GM19455 (cell line): ENCODE data around the gene CHRNB2.

Experiments
- ATAC-seq: cut with Tn5 transposase; IDR thresholded peaks from one replicate; pipeline ENCODE4 v1.9.1; 2021; ENCODE audit not compliant: unreplicated experiment

The CHRNB2 gene

DNA sequence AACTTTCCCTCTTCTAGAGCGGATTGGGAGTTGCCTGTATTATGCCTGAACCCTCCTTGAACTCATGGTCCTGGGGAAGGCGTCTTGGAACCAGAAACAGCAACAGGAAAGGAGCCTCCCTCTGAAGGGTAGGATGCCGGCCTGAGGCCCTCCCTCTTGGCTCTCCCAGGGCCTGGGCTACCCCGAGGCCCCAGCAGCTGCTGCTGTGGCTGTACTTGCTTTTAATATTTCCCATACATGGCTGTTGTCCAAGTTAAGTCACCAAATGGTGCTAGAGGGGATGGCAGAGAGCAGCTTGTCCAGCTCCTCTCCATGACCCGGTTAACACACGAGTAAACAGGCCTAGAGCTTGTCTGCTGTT is 10.5 kb downstream of the CHRNB2 start:
- no peak for ATAC-seq

DNA sequence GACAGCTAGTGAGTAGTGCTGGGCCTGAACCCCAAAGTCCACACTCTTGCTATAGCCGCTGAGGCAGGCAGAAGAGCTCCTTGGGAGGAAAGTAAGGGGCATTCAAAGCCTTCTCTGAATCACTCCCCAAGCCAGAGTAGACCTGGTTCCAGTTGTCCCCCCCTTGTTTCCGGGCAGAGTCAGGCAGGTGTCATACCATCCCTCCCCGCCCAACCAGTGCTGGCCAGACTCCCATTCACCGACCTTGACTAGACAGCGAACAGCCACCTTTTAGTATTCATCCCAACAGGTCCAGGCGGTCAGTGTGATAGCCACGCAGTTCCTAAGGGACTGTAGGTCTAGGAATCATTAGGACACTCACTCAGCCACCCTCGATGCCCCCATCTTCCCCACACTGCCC is 11.8 kb downstream of the CHRNB2 start:
- no peak for ATAC-seq

DNA sequence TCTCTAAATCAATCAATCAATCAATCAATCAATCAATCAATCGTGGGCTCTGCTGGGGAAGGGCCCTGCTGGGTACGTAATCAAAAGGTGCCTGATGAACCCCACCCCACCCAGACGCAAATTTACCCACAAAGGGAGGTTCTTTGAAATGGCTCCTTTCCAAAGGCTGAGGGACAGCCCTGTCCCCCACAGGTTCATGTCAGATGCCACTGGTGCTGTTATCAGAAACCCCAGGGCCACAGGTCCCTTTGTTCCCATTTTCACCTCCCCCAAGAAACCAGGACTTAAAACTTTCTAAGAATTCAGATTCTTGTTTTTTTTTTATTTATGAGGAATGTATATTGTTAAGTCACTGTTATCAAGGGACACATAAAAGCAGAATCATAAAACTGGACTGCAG is 14.2 kb downstream of the CHRNB2 start:
- no peak for ATAC-seq

DNA sequence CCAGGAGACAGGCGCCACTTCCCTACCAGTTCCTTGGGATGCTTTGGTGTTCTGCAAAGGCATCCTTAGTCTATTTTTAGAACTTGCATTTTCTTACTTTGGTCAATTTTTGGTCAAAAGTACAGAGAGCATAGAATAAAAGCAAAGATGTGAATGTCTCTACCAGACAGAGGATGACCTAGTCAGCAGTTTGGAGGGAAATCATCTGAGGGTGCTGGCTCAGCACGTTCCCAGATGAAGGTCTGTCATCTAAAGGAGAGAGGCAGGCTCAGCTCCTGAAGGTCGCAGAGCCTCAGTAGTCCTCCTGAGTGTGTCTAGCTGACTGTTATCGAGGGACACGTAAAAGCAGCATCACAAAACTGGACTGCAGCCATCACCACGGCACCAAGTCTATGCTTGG is 15.3 kb downstream of the CHRNB2 start:
- ATAC-seq = no peak

DNA sequence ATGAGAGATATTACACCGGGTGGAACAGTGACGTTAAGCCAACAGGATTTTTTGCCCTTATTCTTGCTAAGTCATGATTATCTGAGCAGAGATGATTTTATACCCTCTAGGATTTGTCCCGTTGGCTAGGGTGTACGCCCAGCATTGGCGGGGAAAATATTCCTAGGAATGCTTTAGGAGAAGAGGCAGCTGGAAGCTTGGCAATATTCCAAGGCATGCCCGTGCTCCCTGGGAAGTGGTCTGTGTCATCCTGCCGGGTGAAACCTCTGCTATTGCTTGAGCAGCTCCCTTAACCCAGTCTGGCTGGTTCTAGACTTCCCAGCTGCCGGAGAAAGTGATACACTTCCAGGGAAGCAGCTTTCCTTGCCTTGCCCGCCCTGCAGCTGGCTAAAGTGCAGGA is 16.2 kb downstream of the CHRNB2 start:
- no peak for ATAC-seq

DNA sequence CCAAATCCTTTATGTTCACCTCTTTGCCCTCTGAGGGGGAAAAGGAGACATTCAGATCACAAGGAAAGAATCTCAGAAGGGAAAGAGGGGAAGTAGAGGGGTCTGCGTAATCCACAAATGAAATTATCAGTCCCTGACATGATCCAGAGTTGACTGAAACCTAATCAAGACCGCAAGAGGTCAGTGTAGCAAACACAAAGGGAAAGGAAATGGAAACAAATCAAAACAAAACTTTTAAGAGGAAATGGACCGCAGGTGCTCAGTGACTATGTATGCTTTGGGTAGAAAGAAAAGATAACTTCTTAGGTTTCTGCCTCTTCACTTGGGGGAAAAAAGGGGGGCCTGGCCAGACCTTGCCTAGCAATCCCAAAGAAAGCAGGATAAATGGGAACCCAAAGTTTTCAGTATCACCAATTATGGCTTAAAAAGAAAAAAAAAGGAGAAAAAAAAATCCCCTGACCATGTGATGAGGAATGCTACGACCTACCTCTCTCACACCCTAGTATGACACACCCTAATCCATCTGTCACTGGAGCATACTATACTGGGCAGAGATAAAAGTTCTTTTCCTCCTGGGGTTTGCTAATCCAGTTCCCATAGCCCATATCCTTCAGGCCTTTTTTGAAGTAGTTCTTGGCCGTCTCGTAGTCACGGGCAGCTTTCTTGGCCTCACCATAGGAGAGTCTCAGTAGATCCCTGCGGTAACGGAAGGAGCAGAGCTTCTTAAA is 16.9 kb downstream of the CHRNB2 start:
- no peak for ATAC-seq

DNA sequence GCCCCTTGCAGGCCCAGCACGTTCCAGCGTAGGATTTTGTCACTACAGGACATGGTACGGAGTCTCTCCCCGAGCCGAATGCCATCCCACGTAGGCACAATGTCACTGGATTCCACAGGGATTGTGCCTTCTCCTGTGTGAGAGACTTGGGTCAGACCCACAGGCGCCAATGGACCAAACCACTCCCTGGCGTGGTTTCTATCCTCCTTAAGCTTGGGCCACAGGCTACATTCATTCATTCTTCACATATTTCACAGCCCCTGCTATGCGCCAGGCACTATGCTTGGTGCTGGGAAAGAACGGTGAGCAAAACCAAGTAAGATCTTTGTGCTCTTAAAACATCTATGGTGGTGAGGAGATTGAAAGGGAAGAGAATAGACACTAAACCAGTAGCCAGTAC is 18.7 kb downstream of the CHRNB2 start:
- ATAC-seq = no peak

DNA sequence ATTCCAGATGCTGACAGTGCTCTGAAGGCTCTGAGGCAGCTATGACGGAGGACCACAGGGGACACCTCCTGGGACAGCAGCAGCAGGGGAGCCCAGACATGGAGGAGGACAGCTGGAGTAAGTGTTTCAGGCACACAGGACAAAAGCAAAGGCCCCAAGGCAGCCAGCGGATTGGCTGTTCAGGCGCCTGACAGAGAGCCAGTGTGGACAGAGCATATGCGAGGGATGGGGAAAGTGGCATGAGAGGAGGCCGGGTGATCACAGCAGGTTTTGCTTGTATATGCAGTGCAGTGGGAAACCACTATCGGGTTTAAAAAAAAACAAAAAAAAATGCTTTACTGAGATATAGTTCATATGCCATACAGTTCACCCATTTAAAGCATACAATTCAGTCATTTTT is 19.1 kb downstream of the CHRNB2 start:
- no peak for ATAC-seq

DNA sequence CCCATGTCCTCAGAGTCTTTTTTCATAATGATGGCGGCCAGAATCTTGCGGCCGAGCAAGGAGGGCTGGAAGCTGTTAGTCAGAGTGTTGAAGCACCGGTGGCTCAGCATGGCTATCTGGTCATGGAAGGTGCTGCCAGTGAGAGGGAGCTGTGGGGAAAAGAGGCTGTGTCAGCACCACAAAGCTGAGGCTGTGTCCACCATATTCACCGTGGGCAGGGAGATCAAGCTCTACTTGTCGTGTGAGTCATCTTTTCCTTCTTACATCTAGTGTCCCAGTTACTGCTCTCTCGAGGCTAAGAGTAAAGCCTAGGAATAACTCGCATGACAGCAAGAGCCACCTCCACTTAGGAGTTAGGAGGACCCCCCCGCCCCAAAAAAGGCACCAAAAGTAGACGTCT is 22.2 kb downstream of the CHRNB2 start:
- no peak for ATAC-seq

DNA sequence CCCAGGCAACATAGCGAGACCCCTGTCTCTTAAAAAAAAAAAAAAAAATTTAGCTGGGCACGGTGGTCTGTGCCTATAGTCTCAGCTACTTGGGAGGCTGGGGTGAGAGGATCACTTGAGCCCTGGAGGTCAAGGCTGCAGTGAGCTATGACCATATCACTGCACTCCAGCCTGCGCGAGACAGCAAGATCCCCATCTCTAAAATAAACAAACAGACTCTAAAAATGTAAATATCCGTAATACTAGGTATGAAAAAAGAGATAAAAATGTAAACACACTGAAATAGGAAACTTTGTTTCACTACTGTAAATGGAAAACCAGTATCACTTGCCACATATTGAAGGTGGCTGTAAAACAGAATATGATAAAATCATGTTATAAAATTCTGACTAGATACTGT is 23.2 kb downstream of the CHRNB2 start:
- ATAC-seq = no peak

DNA sequence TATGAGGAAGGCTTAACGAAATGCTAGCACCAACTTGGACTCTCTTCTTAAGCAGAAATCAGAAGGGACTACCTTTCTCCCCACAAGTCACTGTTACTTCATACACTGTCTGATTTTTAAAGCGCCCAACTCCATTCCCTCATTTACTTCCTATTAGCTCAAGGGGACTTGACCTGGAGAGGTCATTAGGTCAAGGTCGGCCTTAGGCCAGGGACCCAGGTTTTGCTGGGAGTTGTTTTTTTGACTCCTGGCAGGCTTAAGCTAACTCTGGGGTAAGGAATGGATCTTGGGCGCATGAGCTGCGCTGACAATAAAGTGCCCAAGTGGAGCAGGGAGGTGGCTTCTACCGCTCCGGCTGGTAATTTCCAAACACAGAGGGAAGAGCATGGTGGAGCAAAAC is 23.6 kb downstream of the CHRNB2 start:
- no peak for ATAC-seq

DNA sequence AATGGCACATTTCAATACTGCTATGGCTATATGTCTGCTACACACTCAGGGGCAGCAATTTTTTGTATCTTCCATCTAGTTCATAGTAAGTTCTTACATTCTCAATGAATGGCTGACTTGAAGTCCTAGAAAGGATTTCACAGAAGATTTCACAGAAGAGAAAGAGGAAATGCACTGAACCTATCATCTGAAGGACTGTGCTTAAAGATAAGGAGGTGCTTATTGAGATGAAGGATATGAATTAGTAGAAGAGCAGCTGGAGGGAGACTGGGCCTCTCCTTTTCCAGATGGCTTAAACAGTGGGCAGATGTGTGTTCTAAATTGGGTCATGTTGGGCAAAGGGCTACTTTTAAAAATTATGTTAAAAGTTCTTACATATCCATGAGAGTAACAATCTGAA is 25.8 kb downstream of the CHRNB2 start:
- ATAC-seq = no peak

DNA sequence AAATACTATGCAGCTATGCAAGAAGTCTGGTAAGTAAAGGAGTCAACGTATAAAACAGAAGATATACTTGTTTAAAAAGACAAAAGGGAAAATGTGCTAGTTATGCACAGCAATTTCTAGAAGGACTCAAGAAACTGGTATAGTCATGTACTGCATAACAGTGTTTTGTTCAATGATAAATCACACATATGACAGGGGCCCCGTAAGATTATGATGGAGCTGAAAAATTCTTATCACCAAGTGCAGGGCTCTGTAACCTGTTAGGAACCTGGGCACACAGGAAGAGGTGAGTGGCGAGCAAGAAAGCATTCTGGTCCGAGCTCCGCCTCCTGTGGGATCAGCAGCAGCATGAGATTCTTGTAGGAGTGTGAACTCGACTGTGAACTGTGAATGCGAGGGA is 27.2 kb downstream of the CHRNB2 start:
- no peak for ATAC-seq

DNA sequence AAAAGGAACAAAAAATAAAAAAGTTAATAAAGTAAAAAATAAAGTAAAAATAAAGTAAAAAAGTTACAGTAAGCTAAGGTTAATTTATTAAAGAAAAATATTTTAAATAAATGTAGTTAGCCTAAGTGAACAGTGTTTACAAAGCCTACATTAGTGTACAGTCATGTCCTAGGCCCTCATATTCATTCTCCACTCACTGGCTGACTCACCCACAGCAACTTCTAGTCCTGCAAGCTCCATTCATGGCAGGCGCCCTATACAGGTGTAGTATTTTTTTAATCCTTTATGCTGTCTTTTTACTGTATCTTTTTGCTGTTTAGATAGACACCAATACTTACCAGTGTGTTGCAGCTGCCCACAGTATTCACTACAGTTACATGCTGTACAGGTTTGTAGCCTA is 28.0 kb downstream of the CHRNB2 start:
- ATAC-seq = no peak

DNA sequence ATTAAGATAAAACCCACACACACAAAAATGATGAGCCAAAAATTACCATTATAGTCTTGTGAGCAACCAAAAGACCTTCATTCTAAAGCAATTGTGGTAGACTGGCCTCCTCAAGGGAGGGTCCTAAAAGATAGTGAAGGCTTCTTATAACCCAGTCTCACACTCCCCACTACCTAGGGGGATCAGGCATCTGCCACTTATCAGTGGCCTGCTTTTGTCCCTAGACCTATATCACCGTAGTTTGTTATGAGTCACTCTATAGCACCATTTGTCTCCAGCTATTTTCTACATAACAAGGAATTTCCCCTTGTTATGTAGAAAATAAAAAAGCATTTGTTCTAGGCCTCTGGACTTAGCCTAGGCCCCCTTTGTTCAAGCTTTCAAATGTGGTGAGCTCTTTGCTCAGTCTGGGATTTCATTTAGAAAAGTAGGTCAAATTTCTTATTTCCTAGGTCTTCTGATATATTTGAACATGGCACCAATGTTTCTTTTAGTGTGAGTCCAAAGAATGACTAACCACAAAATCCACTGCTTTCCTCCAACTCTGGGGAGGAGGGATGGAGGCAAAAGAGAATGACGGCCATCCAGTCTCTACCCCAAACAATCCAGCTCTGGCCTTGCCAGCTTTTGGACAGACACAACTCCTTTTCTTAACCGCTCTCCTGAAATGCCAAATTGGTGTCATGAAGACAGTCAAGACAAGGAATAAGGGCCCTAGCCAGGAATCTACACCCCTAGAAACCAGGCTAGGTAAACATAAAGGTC is 31.5 kb downstream of the CHRNB2 start:
- no peak for ATAC-seq

DNA sequence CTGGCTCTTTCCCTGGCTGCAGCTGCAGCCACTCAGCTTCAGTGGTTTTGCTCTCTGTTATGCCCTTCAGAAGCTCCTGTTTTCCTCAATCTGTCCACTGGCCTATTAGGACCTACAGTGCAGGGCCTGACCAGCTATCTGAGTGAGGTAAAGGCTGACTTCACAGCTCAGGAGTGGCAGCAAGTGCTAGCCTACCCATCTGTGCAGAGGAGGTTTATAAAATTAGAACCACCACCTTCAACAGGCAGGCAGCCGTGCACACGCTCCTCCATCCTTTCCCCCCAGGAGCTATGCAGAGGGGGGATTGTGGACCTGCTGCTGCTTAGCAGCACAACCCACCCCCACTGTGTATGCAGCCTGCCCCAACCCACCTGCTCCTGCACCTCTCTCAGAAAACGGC is 32.1 kb downstream of the CHRNB2 start:
- ATAC-seq = no peak

DNA sequence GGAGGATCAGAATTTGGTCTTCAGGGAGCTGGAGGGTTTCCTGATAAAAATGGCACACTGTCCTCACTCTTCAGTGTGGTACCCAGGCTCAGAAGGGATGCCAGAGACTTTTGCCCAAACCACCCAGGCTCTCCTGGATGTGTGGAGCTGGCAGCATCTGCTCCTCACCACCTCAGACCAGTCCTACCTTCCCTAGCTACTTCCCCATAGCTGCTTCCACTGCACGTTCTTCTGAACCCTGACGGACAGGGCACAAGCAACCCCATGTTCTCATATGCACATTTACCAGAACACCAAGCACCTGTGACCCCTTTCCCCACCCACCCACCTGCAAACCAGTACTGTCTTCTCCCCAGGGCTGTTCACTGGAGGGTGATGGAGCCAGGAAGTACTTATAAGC is 35.7 kb downstream of the CHRNB2 start:
- no peak for ATAC-seq

DNA sequence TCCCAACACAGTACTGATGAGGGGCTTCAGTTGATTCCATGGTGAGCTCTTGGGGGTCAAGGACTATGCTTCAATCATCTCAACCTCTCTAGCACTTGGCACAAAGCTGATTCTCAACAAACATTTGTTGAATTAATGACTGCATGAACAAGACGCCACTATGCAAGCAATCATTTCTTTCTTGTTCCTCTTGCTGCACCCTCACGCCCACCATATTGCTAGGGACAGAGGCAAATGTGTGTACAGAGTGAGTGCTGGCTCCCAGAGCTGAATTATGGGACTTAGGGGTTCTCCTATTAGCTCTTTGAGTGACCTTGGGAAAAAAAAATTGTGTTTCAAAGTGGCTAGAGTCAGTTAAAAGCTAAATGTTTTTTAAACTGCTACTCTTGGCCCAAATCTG is 38.0 kb downstream of the CHRNB2 start:
- ATAC-seq = no peak

DNA sequence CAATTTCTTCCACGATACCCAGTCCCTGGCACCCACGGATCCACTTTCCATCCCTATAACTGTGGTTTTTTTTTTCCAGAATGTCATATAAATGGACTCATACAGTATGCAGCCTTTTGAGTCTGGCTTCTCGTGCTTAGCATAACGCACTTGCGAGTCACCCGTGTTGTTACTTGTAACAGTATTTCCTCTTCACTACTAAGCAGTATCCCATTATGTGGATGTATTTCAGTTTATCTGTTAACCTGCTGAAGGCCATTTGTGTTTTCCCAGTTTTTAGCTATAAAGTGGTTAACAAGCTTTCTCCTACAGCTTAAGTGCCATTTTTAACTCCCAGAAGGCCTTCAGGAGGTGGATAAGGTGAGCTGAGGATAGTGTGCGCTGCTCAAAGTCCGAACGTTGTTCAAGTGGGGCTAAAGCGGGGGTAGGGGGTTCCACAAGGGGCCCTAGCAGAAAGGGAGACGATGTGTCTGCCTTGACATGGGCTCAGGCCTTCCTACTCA is 39.6 kb downstream of the CHRNB2 start:
- no peak for ATAC-seq

DNA sequence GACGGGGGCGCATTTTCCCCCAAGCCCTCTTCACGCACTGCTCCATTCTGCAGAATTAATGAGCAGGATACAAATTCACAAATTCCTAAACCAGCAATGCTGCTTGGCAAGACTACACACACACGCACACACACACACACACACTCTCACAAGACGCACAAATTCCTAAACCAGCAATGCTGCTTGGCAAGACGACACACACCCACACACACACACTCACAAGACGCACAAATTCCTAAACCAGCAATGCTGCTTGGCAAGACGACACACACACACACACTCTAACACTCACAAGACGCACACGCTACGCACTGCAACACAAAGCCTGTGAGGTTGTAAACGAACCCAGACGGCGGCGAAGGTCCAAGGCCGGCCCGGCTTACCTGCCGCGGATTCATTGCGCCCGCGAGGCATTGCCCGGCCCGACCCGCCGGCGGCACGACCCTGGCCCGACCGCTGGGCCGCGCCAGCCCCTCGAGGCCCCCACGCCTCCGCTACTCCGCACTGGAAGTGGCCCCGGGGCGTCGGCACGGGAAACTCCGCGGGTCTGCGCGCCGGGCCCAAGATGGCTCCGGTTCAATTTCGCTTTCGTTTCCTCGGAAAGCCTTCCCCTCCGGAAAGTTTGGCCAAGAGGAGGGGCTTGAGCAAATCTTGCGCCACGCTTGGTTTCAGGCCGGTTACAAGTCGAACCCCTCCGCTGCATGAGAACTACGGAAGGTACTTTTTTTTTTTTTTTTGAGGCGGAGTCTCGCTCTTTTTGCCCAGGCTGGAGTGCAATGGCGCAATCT is 40.2 kb downstream of the CHRNB2 start, which contains the start of gene ADAR:
Gene ADAR (minus strand): TSS at position 578 of the 788 bp plus-strand sequence. CDS start 180 bp downstream, at position 398.
- peak; percentile 67 for ATAC-seq

DNA sequence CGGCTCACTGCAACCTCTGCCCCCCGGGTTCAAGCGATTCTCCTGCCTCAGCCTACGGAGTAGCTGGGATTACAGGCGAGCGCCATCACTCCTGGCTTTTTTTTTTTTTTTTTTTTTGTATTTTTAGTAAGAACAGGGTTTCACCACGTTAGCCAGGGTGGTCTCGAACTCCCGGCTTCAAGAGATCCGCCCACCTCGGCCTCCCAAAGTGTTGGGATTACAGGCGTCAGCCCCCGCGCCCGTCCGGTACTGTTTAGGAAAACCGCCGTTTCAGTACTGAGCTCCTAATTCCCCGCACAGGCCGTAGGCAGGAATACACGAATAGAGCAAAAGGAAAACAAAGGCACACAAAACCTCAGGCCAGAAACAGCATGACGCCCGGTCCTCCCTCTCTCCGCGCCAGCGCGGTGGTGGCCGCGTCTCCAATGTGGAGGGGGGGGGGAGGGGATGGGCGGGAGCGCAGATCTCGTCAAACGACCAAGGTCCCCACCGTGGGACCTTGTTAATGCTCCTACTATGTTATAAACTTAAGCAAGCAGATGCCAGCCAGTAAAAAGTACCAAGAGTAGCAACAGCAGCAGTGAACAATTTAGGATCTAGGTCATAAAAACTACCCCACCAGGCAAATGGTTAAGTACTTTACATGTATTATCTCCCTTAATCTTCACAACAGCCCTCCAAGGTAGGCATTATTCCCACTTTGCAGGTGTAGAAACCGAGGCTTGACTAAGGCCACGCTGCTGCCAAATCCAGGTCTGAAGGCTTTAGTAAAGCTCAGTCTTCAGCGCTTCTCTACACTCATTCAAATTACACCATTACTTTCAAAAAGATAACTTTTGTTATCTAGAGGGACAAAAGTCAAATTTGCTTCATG is 41.1 kb downstream of the CHRNB2 start:
- ATAC-seq = peak; percentile 4
